ENCODE results near the gene DMXL2. TPM values are rescaled to one million over a fixed set of nuclear protein-coding genes. Genes with fewer than 3 reads are reported as not detected.
"Not testable (repeated sequence)": the region's sequence is repeated elsewhere in the genome, so short reads cannot be mapped to it uniquely, and the experiment has no call there.

Gene DMXL2
- total and polyA plus RNA-seq, 12 donors: 4.5 to 18.6 (median 6.9) TPM

- WGBS, 2 donors: 74 to 80% methylated on average over 5 of the region's 5 CpGs
- Histone ChIP-seq H3K4me1 (peaks cover 0 to 3% (median 0%) of the 10 kb centered on the region in 9 donors), H3K27ac (no peak overlapping the region), H3K36me3 (no peaks in the 10 kb centered on the region), H3K4me3 (no peak overlapping the region), H3K9me3 (no peaks in the 10 kb centered on the region), H3K27me3 (peaks cover 0 to 35% (median 0%) of the 10 kb centered on the region in 7 donors)
- ATAC-seq (no peak), DNase-seq (no peak)
- no peak for TF ChIP-seq CTCF (IDR thresholded peaks at IDR 0.05)
- intact Hi-C loops (cut with DNase I): no loop called here
Observed at GRCh38 chr15:51668446-51668845, 45.9 kb upstream of the DMXL2 start.

GRCh38 chr15:51667478-51667877 lies 44.9 kb upstream of the DMXL2 start:
- Histone ChIP-seq H3K27ac (no peak overlapping the region), H3K36me3 (no peaks in the 10 kb centered on the region), H3K27me3 (peaks cover 0 to 35% (median 0%) of the 10 kb centered on the region in 7 donors), H3K4me3 (no peak overlapping the region), H3K4me1 (peaks cover 0 to 2% (median 0%) of the 10 kb centered on the region in 9 donors), H3K9me3 (no peaks in the 10 kb centered on the region)
- TF ChIP-seq CTCF (IDR thresholded peaks at IDR 0.05): no peak
- no peak for ATAC-seq
- WGBS, 2 donors: 49 to 52% methylated on average over 6 of the region's 6 CpGs
- intact Hi-C loops (cut with DNase I): no loop called here
- DNase-seq: no peak

- Histone ChIP-seq H3K36me3 (no peaks in the 10 kb centered on the region), H3K4me3 (no peak overlapping the region), H3K27ac (no peak overlapping the region), H3K4me1 (no peaks in the 10 kb centered on the region), H3K9me3 (no peaks in the 10 kb centered on the region), H3K27me3 (no peaks in the 10 kb centered on the region)
- TF ChIP-seq CTCF (IDR thresholded peaks at IDR 0.05): no peak
- DNase-seq (no peak), ATAC-seq (no peak)
- WGBS, 2 donors: 76 to 93% methylated on average over 2 of the region's 2 CpGs
- intact Hi-C loops (cut with DNase I): no loop called here
Observed at GRCh38 chr15:51661072-51661471, 38.5 kb upstream of the DMXL2 start.

GRCh38 chr15:51658664-51659063 lies 36.1 kb upstream of the DMXL2 start:
- no peak for DNase-seq
- WGBS, 2 donors: 85 to 86% methylated on average over 3 of the region's 3 CpGs
- Histone ChIP-seq H3K27me3 (no peaks in the 10 kb centered on the region), H3K4me3 (no peak overlapping the region), H3K27ac (no peak overlapping the region), H3K36me3 (no peaks in the 10 kb centered on the region), H3K4me1 (no peaks in the 10 kb centered on the region), H3K9me3 (no peaks in the 10 kb centered on the region)
- no peak for ATAC-seq
- intact Hi-C loops (cut with DNase I): loop anchor here in 2 of 10 donors (10.0 kb wide), 2 partner anchors 46 to 246 kb away; no protein-coding TSS in a partner anchor
- TF ChIP-seq CTCF (IDR thresholded peaks at IDR 0.05): no peak

GRCh38 chr15:51655401-51656057 lies 33.0 kb upstream of the DMXL2 start:
- not testable (repeated sequence) for H3K9me3 ChIP-seq, H3K36me3 ChIP-seq, H3K4me3 ChIP-seq, DNase-seq, ATAC-seq, H3K27me3 ChIP-seq, H3K27ac ChIP-seq, H3K4me1 ChIP-seq
- intact Hi-C loops (cut with DNase I): loop anchor here in 2 of 10 donors (10.0 kb wide), 2 partner anchors 49 to 249 kb away; no protein-coding TSS in a partner anchor
- WGBS, 2 donors: 93 to 96% methylated on average over 24 of the region's 24 CpGs

Measured in heart right ventricle (tissue), 16 donors.